Hair follicle dermal papilla cell (primary cell): ENCODE measurements around the gene PI3. TPM values are rescaled to one million over a fixed set of nuclear protein-coding genes. Genes with fewer than 3 reads are reported as not detected.

Experiments
- total RNA-seq: library from RNA; depleted of rRNA; stranded (reverse); fragments of >200 nt; gene quantifications from 2 replicates; pipeline ENCODE4 v1.2.3, GENCODE V29; 2012

PI3 gene
- total RNA-seq, result not detected in 2 replicates

GRCh38 chr20:45174434-45175364 is at the start of gene PI3:
PI3 (plus strand) TSS chr20:45174902; CDS start chr20:45174923, 21 bp downstream.

GRCh38 chr20:45206725-45207124 is 32.0 kb downstream of the PI3 start, which contains the start of gene SEMG1:
SEMG1 (plus strand) TSS chr20:45207033; CDS start chr20:45207054, 21 bp downstream.

GRCh38 chr20:45221076-45221475 is 46.4 kb downstream of the PI3 start, which contains the start of gene SEMG2:
SEMG2 (plus strand) TSS chr20:45221373; CDS start chr20:45221390, 17 bp downstream.

Other genes with a start within 250 kb of the PI3 start
- 17.0 and 22.8 TPM in 2 replicates for gene TOMM34, start 214.5 kb upstream of the PI3 start, total RNA-seq
- gene STK4, start 208.4 kb upstream of the PI3 start, total RNA-seq, result 35.2 and 36.1 TPM in 2 replicates
- gene KCNS1, start 73.8 kb upstream of the PI3 start, total RNA-seq, result 5.3 and 5.5 TPM in 2 replicates
- not detected in 2 replicates for gene WFDC5, start 59.7 kb upstream of the PI3 start, total RNA-seq
- not detected in 2 replicates for gene WFDC12, start 50.4 kb upstream of the PI3 start, total RNA-seq
- gene SEMG1, start 32.1 kb downstream of the PI3 start, total RNA-seq, result not detected in 2 replicates
- not detected in 2 replicates for gene SEMG2, start 46.5 kb downstream of the PI3 start, total RNA-seq
- not detected in 2 replicates for gene SLPI, start 79.7 kb downstream of the PI3 start, total RNA-seq
- not detected in 2 replicates for gene RBPJL, start 131.9 kb downstream of the PI3 start, total RNA-seq
- gene MATN4, start 133.4 kb downstream of the PI3 start, total RNA-seq, result not detected in 2 replicates
- gene SDC4, start 173.5 kb downstream of the PI3 start, total RNA-seq, result 170 and 210 TPM in 2 replicates
- 32.5 and 33.3 TPM in 2 replicates for gene SYS1, start 188.3 kb downstream of the PI3 start, total RNA-seq
- gene TP53TG5, start 203.4 kb downstream of the PI3 start, total RNA-seq, result not detected in 2 replicates
- 3.9 and 10.2 TPM in 2 replicates for gene DBNDD2, start 233.4 kb downstream of the PI3 start, total RNA-seq
- 51.0 and 63.4 TPM in 2 replicates for gene PIGT, start 241.2 kb downstream of the PI3 start, total RNA-seq